Dedifferentiated amniotic fluid mesenchymal stem cell (primary cell): ENCODE data around the gene EDRF1.

Source experiments
- DNase-seq: peaks from one replicate; pipeline ENCODE4 v3.0.0-alpha.2; 2016; ENCODE audit errors: extremely low spot score

EDRF1 gene

DNA sequence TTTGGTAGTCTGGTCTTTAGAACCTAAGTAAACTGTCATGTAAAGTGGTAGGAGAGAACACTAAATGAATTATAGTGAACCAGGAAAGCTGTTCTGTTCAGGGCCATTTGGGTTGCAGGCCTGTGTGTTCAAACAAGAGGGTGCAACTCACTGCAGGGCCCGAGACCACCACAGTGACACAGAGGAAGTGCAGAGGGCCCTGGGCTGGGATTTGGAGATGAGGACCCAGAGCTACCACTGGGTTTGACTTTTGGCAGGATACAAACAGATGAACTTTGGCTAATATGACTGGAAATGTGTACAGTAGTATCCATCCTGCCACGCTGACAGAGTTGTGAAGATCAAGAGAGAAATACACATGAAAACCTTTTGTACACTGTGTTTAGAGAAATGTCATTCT is 46.3 kb downstream of the EDRF1 start:
- no peak for DNase-seq

- DNase-seq = no peak
Measured at GRCh38 chr10:125766511-125766910, 47.0 kb downstream of the EDRF1 start.

- no peak for DNase-seq
Measured at GRCh38 chr10:125768219-125768855, 48.8 kb downstream of the EDRF1 start.

DNA sequence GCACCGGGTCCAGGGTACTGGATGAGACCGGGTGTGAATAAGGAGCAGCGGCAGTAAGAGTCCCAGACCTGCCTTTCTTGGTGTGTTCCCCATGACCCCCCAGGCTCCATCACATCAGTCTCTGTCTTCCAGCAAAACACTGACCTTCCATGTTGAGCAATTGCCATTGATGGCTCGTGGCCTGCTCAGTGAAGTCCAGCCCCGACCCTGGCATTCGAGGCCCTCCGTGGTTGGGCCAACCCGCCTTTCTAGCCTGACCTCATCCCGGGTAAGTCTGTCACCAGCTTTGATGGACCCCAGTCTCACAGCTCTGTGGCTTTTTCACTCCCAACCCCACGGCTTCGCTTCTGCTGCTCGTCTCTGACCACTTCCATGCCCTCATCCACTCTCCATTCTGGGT is 49.7 kb downstream of the EDRF1 start:
- DNase-seq = no peak

DNA sequence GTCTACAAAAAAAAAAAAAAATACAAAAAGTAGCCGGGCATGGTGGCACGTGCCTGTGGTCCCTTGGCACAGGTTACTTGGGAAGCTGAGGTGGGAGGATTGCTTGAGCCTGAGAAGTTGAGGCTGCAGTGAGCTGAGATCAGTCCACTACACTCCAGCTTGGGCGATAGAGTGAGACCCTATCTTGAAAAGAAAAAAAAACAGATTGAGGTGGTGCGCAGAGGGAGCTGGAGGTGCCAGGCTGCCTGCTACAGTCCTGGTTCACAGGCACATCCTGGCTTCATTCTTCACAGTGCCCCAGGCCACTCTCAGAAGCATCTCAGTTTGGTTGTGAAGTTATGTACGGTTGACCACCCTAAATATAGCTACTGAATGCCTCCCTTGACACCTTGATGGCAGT is 51.3 kb downstream of the EDRF1 start:
- DNase-seq = no peak

DNA sequence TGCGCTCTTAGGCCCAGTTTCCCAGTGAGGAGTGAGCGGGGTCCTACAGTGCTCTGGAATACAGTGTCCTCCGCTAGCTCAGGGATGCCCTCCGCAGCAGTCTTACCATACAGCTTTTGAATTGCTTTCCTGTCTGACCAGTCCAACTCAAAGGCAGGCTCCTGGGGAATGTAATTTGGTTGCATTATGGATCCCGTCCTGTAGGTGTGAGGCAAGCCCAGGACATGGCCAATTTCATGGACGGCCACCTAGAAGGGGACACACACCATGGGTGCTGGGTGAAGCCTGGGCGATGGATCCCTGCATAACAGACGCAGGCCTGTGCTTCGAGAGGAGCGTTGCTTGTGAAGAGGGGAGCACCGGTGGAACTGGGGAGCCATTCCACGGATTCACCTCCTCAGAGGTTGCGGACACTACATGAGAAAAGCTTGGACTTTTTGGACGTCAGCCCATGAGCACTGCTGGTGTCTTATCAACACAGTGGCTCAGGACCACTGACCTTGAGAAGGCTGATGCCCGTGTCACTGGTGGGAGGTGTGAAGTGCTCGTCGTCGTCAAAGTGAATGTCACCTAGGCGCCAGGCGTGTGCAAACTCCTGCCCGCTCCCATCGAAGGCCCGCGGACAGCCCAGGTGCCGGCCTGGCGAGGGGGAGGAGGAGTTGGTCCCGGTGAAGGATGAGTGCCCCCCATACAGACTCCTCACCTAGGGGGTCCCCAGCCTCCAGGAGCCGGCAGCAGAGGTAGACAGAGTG is 52.8 kb downstream of the EDRF1 start:
- no peak for DNase-seq

GRCh38 chr10:125772864-125773180 is 53.3 kb downstream of the EDRF1 start:
- no peak for DNase-seq

GRCh38 chr10:125773687-125774543 is 54.4 kb downstream of the EDRF1 start:
- no peak for DNase-seq

DNA sequence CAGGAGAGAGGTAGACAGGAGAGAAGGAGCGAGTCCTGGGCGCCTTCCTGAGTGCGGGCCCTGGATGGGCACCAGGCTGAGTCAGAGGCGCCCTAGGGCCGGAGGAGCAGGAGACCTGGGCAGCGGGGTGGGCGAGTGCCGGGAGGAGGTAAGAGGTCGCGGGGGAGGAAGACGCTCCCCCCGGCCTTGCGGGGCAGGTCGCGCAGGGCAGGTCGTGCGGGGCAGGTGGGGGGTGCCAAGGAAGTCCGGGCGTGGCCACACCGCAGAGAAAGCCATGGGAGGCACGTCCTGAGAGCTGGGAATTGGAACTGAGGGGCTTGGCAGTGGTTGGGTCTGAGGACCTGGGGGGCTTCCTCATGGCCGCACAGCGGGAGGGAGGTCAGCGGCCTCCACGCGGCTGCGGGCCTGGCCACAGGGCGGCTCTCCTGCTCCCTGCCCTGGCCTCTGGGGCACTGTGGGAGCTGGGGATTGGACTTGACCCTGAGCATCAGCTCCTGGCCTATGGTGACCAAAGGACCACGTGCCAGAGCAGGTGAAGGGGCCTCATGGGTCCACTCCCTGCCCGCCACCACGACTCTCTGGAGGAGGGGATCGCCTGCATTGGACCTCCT is 55.2 kb downstream of the EDRF1 start:
- no peak for DNase-seq

DNA sequence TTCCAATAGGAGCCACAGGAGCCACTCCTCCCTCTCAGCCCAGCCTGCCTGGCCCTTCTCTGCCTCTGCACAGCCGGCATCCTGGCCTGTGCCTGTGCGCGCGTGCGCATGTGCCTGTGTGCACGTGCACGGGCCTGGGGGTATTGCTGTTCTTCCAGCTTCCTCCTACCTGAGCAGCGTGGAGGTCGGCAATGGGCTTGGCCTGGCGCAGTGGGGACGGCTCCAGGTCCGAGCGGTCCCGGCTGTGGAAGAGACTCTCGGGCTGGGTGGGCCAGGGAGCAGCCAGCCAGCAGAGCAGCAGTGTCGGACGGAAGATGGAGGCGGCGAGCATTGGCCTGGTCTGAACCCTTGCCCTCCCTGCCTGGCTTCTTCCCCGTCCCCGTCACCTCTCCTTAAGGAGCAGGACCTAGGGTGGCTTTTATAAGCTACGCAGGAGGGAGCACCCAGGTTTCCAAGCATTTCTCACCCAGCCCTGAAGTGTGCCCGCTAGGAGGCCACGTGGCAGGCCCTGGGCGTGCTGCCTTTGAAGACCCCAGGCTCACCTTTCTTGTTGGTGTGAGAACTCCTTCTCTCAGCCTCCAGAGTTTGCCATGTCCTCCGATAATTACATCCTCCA is 56.1 kb downstream of the EDRF1 start, which contains the start of gene MMP21:
Gene MMP21 (minus strand): TSS at position 331 of the 616 bp plus-strand sequence. CDS start 0 bp downstream, at position 331.
- DNase-seq = no peak

- DNase-seq = no peak
Measured at GRCh38 chr10:125777806-125778205, 58.3 kb downstream of the EDRF1 start.

- DNase-seq = no peak
Measured at GRCh38 chr10:125778556-125778955, 59.0 kb downstream of the EDRF1 start.

DNA sequence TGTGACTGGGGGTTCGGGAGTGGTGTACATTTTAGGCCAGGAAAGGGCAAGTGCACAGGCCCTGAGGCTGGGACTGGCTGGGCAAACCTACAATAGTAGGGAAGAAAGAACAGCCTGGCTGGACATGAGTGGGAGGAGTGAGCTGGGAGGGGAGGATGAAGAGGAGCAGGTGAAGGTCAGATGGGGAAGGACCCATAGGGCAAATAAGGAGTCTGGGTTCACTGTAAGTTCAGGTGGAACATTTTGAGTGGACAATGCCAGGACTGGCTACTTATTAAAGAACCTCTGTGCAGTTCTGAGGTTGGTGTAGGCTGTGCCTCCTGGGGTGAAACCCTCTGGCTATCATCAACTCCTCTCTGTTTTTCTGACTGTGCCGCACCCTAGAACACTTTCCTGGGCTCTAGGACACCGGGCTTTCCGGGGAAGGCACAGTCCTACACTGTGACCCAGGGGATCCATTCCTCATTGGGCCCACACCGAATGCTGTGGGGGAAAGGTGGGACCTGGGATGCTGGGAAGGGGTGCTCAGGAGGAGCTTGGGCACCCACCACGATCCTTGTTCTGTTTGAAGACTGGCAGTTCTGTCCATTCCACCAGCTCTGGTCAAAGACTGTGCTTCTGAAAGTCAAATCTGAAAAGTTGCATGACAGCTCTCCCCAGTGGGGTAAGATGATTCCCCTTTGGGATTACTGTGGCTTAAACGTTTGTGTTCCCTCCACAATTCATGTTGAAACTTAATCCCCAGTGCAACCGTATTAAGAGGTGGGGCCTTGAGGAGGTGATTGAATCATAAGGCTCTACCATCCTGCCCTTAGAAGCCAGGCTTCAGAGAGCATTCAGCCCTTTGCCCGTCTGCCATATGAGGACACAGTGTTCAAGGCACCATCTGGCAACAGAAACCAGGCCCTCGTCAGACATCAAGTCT is 60.2 kb downstream of the EDRF1 start:
- no peak for DNase-seq

DNA sequence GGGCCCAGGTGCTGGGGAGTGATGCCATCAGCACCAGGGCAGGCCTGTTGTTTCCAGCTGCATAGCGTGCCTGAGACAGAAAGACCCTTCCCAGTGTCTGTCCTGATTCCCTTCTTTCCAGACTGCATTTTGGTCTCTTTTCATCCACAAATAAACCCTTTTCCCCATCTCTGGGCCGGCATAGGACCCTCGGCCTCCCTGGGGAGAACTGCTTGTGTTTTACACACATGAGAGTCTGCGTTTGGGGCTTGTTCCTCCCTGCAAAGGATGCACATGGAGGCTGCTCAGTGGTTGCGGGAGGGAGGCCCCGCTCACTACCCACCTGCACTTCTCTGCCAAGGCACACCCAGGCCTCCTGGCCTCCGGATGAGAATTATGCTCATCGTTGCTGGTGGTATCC is 61.9 kb downstream of the EDRF1 start:
- no peak for DNase-seq

- DNase-seq = no peak
Measured at GRCh38 chr10:125782054-125782453, 62.5 kb downstream of the EDRF1 start.

DNA sequence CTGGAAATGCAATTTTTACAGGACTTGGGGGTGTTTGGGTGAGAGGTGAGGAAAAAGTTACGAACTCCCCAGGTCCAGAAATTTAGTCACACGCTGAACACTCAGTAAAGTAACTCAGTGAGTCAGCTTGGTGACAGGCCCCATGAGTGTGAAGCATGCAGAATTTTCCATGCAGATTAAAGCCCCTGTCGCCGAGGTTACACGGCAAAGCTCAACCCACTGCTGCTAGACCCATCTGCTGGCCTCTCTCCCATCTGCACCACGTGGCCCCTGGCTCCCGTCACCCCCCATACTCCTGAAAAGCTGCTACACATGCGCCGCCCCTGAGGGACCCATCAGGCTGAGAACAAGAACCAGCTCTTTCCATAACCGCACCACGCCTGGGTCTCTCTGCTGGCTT is 63.1 kb downstream of the EDRF1 start:
- DNase-seq = no peak

DNA sequence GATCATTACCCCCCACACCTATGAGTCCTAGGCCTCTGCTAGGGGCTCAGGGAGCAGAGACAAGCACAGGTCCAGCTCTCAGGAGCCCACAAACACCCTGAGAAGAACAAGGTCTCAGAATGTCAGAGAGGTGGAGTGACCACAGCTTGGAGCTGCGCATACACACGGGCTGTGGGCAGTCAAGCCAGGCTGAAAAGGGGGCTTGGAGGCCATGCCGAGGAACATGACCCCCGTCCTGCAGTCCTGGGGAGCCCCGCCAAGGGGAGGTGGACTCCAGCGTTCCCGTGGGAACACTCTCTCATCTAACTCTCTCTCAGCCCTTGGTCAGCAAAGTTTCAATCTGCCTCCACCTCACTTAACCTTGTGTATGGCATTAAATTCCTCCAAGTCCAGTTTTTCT is 63.9 kb downstream of the EDRF1 start:
- DNase-seq = no peak

GRCh38 chr10:125783957-125784356 is 64.4 kb downstream of the EDRF1 start:
- DNase-seq = no peak

GRCh38 chr10:125785791-125786190 is 66.3 kb downstream of the EDRF1 start:
- DNase-seq = no peak

DNA sequence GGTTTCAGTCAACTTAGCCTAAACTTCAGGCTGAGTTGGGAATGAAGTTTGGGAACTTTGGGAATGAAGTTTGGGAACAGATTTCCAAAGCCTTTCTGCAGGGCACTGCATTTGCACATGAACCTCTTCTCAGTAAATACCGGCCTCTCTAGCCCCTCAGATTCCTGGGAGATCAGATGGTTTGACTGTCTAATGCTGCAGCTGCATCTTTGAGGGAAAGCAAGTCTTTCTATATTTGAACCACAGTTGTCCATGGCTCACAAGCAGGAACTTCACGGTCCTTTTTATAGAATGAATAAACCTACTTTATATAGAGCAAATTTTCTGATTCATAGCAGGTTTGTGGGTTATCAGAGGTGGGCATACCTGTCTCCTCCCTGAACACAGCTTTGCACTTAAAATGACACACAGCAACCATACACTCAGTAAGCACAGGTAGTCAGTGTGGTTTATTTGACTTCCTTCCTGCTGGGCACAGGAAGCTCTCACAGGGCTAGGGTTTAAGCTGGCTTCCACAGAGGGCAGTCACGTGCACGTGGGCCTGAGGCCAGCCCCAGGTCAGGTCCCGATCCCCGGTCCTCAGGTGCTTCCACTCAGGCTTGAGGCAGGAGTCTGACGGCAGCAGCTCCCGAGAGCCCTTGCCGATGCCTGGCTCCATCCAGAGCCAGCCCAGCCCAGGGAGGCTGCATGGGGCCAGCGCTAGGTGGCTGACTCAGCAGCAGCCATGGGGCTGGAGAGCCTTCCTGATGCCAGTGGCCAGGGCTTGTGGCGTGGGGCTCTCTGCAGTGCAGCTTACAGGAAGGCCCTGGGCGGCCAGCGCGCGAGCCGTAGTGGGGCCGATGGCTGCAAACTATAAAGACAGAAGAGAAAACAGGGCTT is 68.9 kb downstream of the EDRF1 start:
- no peak for DNase-seq
